ENCODE results near the gene ANTXR2. TPM values are rescaled to one million over a fixed set of nuclear protein-coding genes. Genes with fewer than 3 reads are reported as not detected.

ANTXR2 gene
- total RNA-seq, 2 donors from 2014 or later, result 13.6 to 16.4 TPM

DNA sequence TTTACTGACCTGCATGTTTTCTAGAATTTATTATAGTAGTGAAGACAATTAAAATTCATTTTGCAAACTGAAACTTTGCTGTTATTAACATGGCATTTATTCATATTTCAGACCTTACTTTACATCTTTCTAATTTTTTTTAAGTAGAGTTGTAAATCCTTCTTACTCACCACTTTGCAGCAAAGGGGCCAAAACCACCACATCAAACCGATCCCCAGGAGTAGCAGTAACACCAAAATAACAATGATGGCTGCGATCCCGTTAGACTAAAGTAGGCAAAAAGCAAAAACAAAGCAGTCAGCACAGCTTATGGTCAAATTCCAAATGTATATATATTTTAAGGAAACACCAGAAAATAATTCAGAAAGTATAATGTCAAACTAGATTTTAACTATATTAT is 64.7 kb downstream of the ANTXR2 start:
- H3K9me3 ChIP-seq (ENCODE audit: control insufficient read depth, low read length), result peaks cover 17% of the 10 kb centered on the region
- H3K27ac ChIP-seq (ENCODE audit: low read depth, low read length), result no peak overlapping the region
- H3K36me3 ChIP-seq (ENCODE audit: control insufficient read depth, insufficient read depth, low read length), result peaks cover 5% of the 10 kb centered on the region
- DNase-seq, result no peak
- H3K9ac ChIP-seq (ENCODE audit: extremely low read depth, low read length, poor library complexity, severe bottlenecking), result no peak overlapping the region
- Mint-ChIP-seq H3K9me3 (peaks cover 16% of the 10 kb centered on the region), H3K4me1 (peaks cover 22% of the 10 kb centered on the region), H3K4me3 (no peak overlapping the region), H3K27me3 (ENCODE audit: insufficient read depth) (peaks cover 27% of the 10 kb centered on the region), H3K36me3 (ENCODE audit: low read depth) (peaks cover 7% of the 10 kb centered on the region), H3K27ac (no peak overlapping the region)
- no peak for TF ChIP-seq CTCF (conservative IDR thresholded peaks at IDR 0.05)
- peaks cover 56% of the 10 kb centered on the region for H3K27me3 ChIP-seq (ENCODE audit: control insufficient read depth, insufficient read depth, low read length, poor library complexity, severe bottlenecking)
- H3K4me3 ChIP-seq (ENCODE audit: low read length), result no peak overlapping the region
- peaks cover 3% of the 10 kb centered on the region for H3K4me1 ChIP-seq (ENCODE audit: control insufficient read depth, insufficient read depth, low read length)
- 91% methylated on average over 3 of the region's 3 CpGs; no CpG with 5 or more reads in 1 of the 2 experiments for WGBS, 2 experiments (ENCODE audit: insufficient coverage in 1 of 2, insufficient read length in 1 of 2)

DNA sequence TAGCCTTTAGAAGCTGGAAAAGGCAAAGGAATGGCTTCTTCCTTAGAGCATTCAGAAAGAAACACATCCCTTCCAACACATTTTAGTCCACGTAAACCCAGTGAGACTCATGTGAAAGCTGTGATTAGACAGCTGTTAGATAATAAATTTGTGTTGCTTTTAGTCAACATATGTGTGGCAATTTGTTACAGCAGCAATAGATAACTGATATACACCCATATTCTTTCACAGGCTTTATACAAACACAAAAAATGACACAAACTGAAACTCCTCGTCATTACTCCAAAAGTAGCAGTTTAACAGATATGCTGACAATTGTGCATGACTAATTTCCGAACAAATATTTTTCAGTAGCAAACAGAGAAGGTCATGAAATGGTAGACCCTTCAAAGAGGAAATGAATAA is 65.3 kb downstream of the ANTXR2 start:
- H3K9me3 ChIP-seq (ENCODE audit: control insufficient read depth, low read length), result peaks cover 17% of the 10 kb centered on the region
- DNase-seq, result no peak
- Mint-ChIP-seq H3K27me3 (ENCODE audit: insufficient read depth) (peaks cover 27% of the 10 kb centered on the region), H3K4me3 (no peak overlapping the region), H3K9me3 (peaks cover 19% of the 10 kb centered on the region), H3K4me1 (peaks cover 22% of the 10 kb centered on the region), H3K36me3 (ENCODE audit: low read depth) (peaks cover 7% of the 10 kb centered on the region), H3K27ac (no peak overlapping the region)
- H3K27me3 ChIP-seq (ENCODE audit: control insufficient read depth, insufficient read depth, low read length, poor library complexity, severe bottlenecking), result peaks cover 50% of the 10 kb centered on the region
- H3K4me3 ChIP-seq (ENCODE audit: low read length), result no peak overlapping the region
- H3K27ac ChIP-seq (ENCODE audit: low read depth, low read length), result no peak overlapping the region
- H3K36me3 ChIP-seq (ENCODE audit: control insufficient read depth, insufficient read depth, low read length), result peaks cover 5% of the 10 kb centered on the region
- no peak overlapping the region for H3K9ac ChIP-seq (ENCODE audit: extremely low read depth, low read length, poor library complexity, severe bottlenecking)
- WGBS, 2 experiments (ENCODE audit: insufficient coverage in 1 of 2, insufficient read length in 1 of 2), result 91 to 100% methylated on average over 2 of the region's 3 CpGs
- no peak for TF ChIP-seq CTCF (conservative IDR thresholded peaks at IDR 0.05)
- H3K4me1 ChIP-seq (ENCODE audit: control insufficient read depth, insufficient read depth, low read length), result peaks cover 3% of the 10 kb centered on the region

GRCh38 chr4:80006935-80007744 is 65.9 kb downstream of the ANTXR2 start:
- peaks cover 3% of the 10 kb centered on the region for H3K4me1 ChIP-seq (ENCODE audit: control insufficient read depth, insufficient read depth, low read length)
- peaks cover 21% of the 10 kb centered on the region for H3K9me3 Mint-ChIP-seq
- peaks cover 5% of the 10 kb centered on the region for H3K36me3 ChIP-seq (ENCODE audit: control insufficient read depth, insufficient read depth, low read length)
- peaks cover 17% of the 10 kb centered on the region for H3K9me3 ChIP-seq (ENCODE audit: control insufficient read depth, low read length)
- TF ChIP-seq CTCF (conservative IDR thresholded peaks at IDR 0.05), result no peak
- H3K36me3 Mint-ChIP-seq (ENCODE audit: low read depth), result peaks cover 8% of the 10 kb centered on the region
- H3K4me3 ChIP-seq (ENCODE audit: low read length), result no peak overlapping the region
- peaks cover 49% of the 10 kb centered on the region for H3K27me3 ChIP-seq (ENCODE audit: control insufficient read depth, insufficient read depth, low read length, poor library complexity, severe bottlenecking)
- H3K9ac ChIP-seq (ENCODE audit: extremely low read depth, low read length, poor library complexity, severe bottlenecking), result no peak overlapping the region
- H3K4me3 Mint-ChIP-seq, result no peak overlapping the region
- peaks cover 27% of the 10 kb centered on the region for H3K27me3 Mint-ChIP-seq (ENCODE audit: insufficient read depth)
- H3K4me1 Mint-ChIP-seq, result peaks cover 22% of the 10 kb centered on the region
- H3K27ac Mint-ChIP-seq, result no peak overlapping the region
- DNase-seq, result no peak
- WGBS, 2 experiments (ENCODE audit: insufficient coverage in 1 of 2, insufficient read length in 1 of 2), result 76 to 83% methylated on average over 2 to 5 of the region's 5 CpGs
- H3K27ac ChIP-seq (ENCODE audit: low read depth, low read length), result no peak overlapping the region

Measured in endodermal cell (in vitro differentiated cells).